ENCODE results near the gene PKHD1.

DNA sequence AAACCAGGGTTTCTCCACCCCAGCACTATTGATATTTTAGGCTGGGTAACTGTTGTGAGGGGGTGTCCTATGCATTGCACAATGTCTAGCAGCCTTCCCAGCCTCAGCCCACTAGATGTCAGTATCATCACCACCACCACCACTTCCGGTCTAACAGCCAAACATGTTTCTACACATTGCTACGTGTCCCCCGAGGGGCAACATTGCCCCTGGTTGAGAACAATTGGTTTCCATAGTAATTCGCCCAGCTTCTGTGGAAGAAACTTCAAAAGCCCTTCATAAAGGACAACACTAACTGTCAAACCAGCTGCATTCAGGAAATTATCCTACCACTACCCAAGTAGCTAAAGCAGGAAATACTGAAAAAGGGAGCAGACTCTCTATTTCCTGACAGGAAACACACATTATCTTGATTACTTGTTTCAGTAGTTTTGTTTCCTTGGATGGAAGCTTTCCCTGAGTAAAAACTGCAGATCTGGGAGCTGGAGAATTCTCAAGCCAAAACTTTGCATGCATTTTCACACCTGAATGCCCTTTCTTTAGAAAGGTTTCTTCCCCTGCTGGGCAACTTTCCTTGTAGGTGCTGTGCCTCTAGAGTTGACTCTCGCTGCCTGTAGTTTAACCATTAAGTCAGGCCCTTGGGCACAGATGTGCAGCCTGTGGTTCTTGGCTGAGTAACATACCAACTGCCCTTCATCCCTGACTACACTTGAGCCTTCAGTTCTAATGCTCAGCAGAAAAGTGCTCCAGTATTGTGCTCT is 23.6 kb downstream of the PKHD1 start:
- TF ChIP-seq, protein P1, sequence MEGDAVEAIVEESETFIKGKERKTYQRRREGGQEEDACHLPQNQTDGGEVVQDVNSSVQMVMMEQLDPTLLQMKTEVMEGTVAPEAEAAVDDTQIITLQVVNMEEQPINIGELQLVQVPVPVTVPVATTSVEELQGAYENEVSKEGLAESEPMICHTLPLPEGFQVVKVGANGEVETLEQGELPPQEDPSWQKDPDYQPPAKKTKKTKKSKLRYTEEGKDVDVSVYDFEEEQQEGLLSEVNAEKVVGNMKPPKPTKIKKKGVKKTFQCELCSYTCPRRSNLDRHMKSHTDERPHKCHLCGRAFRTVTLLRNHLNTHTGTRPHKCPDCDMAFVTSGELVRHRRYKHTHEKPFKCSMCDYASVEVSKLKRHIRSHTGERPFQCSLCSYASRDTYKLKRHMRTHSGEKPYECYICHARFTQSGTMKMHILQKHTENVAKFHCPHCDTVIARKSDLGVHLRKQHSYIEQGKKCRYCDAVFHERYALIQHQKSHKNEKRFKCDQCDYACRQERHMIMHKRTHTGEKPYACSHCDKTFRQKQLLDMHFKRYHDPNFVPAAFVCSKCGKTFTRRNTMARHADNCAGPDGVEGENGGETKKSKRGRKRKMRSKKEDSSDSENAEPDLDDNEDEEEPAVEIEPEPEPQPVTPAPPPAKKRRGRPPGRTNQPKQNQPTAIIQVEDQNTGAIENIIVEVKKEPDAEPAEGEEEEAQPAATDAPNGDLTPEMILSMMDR (IDR thresholded peaks at IDR 0.05): no peak
- no peak for TF ChIP-seq POLR2A (IDR thresholded peaks at IDR 0.05)
